ENCODE results near the gene LZTR1.

GRCh38 chr22:21038405-21038804 is 56.3 kb downstream of the LZTR1 start:
- no peak for TF ChIP-seq CTCF (conservative IDR thresholded peaks at IDR 0.05)
- no peak for TF ChIP-seq EZH2 (IDR thresholded peaks at IDR 0.05; ENCODE audit: low read depth)

Measured in PC-9 (cell line).